GM18861 (cell line): ENCODE data around the gene PSMC2.

Source experiments
- ATAC-seq: cut with Tn5 transposase; IDR thresholded peaks from one replicate; pipeline ENCODE4 v1.9.1; 2021; ENCODE audit not compliant: unreplicated experiment

Gene PSMC2

GRCh38 chr7:103347507-103348267 is at the start of gene PSMC2:
Gene PSMC2 (plus strand): TSS chr7:103347643. CDS start chr7:103347712, 69 bp downstream.
- peak; percentile 72 for ATAC-seq

GRCh38 chr7:103297837-103298179 is 49.6 kb upstream of the PSMC2 start:
- ATAC-seq = peak; percentile 5

GRCh38 chr7:103299660-103300059 is 47.8 kb upstream of the PSMC2 start:
- no peak for ATAC-seq

GRCh38 chr7:103301441-103301840 is 46.0 kb upstream of the PSMC2 start:
- ATAC-seq = no peak

GRCh38 chr7:103307503-103308231 is 39.8 kb upstream of the PSMC2 start:
- ATAC-seq = no peak

- no peak for ATAC-seq
These were observed 32.6 kb upstream of the PSMC2 start for GRCh38 chr7:103314852-103315251.

GRCh38 chr7:103316380-103316941 is 31.0 kb upstream of the PSMC2 start:
- no peak for ATAC-seq

GRCh38 chr7:103317009-103317408 is 30.4 kb upstream of the PSMC2 start:
- ATAC-seq = no peak

- ATAC-seq = no peak
These were observed 21.7 kb upstream of the PSMC2 start for GRCh38 chr7:103325744-103326143.

GRCh38 chr7:103336761-103337160 is 10.7 kb upstream of the PSMC2 start:
- no peak for ATAC-seq

GRCh38 chr7:103338864-103339263 is 8.6 kb upstream of the PSMC2 start:
- no peak for ATAC-seq

- no peak for ATAC-seq
These were observed 6.0 kb upstream of the PSMC2 start for GRCh38 chr7:103341466-103341865.

- no peak for ATAC-seq
These were observed 4.1 kb upstream of the PSMC2 start for GRCh38 chr7:103343332-103343731.

GRCh38 chr7:103343758-103344452 is 3.5 kb upstream of the PSMC2 start:
- ATAC-seq = no peak

- ATAC-seq = peak; percentile 65
These were observed 2.8 kb upstream of the PSMC2 start, which contains the start of gene DNAJC2 for GRCh38 chr7:103344453-103345149. Gene DNAJC2 (minus strand): TSS chr7:103344767. CDS start chr7:103344622, 145 bp downstream.

- no peak for ATAC-seq
These were observed 1.0 kb upstream of the PSMC2 start for GRCh38 chr7:103346396-103346795.

- no peak for ATAC-seq
These were observed 1.0 kb downstream of the PSMC2 start for GRCh38 chr7:103348452-103348851.

GRCh38 chr7:103348959-103349358 is 1.5 kb downstream of the PSMC2 start:
- ATAC-seq = no peak

GRCh38 chr7:103349805-103350204 is 2.4 kb downstream of the PSMC2 start:
- ATAC-seq = no peak

- ATAC-seq = no peak
These were observed 22.0 kb downstream of the PSMC2 start for GRCh38 chr7:103369432-103369831.
